ENCODE results near the gene FAM53C.
A peak's percentile ranks its signal among the peaks of the same experiment; 100 is the strongest.
"Not testable (repeated sequence)": the region's sequence is repeated elsewhere in the genome, so short reads cannot be mapped to it uniquely, and the experiment has no call there.

The FAM53C gene

DNA sequence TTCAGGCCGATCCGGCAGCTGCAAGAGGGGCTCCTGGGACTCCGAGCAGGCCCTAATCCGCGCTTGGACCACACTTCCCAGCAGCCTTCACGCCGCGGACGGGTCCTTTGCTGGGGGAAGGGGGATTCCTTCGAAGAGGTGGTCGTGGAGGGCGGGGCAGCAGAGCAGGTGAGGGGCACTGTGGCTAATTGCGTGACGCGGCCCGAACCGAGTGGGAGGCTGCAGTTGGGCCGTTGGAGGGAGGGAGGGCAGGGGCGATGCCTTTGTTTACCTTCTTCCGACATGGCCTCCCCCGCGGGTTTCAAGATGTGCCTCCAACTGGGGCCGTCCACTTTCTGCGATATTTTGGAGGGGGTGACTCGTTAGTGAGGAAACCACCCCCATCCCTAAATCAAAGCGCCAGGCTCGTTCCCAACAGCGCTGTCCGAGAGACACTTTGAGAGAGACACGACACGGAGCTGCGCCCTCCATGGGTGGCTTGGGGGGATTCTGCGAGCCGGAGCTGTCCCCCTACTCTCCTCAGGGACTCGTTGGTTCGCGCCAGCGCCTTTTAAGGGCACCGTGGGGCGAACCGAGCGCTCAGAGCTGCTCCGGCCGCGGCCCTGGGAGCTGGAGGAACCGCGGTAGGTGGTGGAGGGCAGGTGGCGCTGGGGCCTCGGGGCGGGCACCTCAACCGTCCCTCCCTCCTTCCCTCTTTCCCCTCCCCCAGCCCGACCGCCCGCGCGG is at the start of gene FAM53C:
TSS of gene FAM53C (plus strand) at position 582 of the 726 bp plus-strand sequence. CDS start 3,070 bp downstream, outside the sequence.
- peak; percentile 90 for DNase-seq

DNA sequence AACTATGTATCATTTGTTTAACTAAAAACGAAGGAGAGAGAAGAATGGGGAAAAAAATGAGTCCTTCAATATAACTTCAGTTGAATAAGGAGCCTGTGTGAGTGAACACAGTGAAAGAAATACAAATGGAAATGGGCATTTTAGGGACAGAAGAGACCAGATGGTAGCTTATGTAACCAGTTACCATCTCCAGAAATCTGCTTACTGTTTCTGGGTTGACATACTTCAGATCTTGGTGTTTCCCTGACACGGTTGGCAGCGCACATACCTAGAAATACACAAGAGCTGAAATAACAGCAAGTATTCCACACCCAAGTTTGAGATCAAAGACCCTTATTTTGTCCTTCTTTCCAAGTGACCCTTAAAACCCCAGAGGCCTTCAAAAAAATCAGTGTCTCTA is 48.8 kb upstream of the FAM53C start:
- no peak for DNase-seq

DNA sequence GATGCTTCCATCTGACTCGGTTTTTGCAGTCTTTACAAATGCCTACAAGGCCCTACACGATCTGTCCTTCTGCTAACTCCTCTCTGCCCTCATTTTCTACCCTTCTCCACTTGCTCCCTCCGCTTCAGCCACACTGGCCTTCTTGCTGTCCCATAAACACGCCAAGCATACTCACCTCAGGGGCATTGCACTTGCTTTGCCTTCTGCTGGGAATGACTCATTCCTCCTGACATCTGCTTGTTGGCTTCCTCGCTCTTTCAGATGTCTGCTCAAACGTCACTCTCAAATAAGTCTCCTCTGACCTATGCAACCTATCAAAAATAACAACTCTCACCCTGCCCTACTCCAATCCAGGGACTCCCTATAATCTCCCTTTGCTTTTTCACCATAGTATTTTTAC is 34.7 kb upstream of the FAM53C start:
- no peak for DNase-seq

DNA sequence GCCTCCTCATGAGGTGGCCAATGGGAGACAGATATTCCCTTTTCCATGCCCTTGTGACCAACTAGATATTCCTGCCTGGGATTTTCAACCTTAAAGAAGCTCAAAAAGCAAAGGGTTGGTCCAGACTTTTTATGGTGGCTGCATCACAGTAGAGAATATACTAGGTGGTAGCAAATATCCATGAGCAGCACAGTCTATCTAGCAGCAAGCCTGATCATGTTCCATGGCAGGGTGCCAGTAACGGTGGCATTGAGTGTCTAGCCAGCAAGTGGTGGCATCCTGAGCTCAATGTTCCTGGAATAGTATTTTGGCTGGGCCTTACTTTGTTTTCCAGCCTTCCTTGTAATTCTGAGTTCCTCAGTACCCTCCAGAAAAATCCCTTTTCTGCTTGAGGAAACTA is 32.3 kb upstream of the FAM53C start:
- DNase-seq: no peak

DNA sequence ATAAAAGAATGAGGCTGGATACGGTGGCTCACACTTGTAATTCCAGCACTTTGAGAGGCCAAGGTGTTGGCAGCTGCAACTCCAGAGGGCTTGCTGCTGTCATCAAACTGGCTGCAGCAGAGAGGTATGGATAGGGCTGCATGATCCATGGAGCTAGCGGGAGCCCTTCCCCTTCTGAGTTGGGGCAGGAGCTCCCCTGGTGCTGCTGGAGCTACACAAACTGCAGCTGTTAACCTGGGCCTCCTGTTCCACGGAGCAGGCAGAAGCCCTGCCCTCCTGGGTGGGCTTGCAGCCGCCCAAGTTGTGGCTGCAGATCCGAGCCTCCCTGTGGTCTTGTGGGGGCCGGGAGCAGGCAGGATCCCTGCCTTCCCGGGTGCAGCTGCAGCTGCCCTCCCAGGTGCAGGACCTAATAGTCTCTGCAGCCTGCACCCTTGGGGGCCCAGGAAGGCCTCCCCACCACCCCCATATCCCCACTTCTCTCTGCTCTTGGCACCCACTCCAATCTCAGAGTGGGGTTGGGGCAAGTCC is 22.3 kb upstream of the FAM53C start:
- DNase-seq: no peak

DNA sequence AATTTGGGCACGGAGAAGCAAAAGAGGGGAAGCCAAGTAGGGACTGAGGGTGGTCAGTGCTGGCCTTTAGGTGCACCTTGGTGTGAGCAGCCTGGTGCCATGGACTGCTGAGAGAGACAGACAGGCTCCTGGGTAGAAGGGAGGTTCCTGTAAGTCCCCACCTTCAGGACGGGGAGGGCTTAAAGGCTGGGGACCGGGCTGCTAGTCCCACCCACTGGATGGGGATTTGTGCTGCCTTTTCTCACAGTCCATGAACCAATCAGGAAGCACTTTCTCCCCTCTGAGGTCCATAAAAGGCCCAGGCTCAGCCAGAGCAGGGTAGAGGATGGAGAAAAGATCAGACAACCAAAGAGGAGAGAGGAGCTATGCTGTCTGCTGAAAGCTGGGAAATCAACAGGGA is 21.7 kb upstream of the FAM53C start:
- DNase-seq: no peak

DNA sequence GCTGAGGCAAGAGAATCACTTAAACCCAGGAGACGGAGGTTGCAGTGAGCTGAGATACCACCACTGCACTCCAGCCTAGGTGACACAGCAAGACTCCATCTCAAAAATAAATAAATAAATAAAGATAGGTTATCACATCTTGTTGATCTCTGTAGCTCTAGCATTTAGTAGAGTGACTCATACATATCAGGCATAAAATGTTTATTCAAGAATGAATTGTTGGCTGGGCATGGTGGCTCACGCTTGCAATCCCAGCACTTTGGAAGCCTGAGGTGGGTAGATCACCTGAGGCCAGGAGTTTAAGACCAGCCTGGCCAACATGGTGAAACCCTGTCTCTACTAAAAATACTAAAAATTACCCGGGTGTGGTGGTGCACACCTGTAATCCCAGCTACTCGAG is 19.9 kb upstream of the FAM53C start:
- not testable (repeated sequence) for DNase-seq

DNA sequence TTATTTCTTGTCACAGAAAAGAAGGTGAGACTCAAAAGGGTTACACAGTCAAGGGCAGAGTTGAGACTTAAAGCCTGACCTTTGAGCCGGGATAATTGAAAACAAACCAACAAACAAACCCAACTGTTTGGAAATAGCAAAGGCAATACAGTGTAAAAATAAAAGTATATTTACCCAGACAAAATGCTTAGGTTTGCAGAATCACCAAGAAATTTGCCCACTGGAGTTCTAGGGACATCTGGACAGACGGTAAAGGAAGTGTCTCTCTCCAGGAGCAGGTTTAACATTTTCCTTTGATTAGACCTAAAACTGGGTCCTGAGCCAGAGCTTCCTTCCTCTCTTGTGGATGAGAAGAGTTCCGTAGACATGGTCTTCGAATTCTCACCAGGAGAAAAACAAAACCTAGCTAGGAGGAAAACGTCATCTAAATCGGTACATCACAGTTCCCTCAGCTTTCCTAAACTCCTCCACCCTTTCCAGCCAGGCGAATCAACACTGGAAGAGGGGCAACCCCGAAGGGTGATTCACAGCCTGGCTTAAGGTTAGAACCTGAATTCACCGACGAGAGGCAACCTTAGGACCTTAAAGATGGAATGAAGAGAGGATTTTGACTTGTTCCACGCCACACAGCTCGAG is 7.1 kb upstream of the FAM53C start:
- no peak for DNase-seq

DNA sequence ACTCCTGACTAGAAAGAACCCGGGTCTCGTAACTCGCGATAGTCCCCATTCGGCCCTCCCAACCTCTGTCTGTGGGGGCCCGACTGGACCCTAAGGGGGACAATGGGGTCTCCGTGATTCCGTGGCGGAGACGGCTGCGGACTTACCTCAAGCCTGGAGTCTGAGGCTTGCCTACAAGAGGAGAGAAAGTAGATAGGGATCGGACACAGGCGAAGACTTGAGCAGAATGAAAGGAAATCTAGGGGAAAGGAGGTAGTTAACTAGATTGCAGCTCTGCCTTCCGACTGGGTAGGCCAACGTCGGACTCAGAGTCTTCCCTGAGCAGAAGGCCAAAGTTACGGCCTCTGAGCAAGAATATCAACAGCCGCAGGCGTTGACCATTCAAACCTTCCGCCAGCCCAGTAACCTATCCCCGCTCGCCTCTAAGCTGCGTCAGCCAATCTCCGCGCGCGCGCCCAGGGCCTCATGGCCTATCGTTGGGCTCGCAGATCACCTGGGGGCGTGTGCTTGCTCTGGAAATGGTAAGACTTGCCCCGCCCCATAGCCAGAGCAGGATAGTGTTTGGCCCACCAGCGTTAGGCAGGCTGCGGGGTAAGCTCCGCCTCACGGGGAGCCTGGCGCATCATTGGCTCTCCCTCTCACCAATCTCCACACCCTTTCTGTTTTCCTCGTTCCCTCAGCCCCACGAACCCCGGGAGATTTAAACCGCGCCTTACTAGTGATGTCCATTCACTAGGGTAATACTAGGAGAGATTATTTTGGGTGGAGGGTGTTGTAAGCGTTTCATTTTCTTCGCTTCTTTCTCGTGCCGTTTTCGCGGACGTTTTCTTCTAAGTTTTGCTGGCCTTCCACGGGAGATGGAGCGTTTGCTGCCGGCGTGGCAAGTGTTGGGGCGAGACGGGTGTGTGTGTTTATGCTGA is 6.4 kb upstream of the FAM53C start, which contains the start of gene CDC25C:
TSS of gene CDC25C (minus strand) at position 356 of the 920 bp plus-strand sequence. CDS start 624 bp downstream, outside the sequence.
- DNase-seq: peak; percentile 99

DNA sequence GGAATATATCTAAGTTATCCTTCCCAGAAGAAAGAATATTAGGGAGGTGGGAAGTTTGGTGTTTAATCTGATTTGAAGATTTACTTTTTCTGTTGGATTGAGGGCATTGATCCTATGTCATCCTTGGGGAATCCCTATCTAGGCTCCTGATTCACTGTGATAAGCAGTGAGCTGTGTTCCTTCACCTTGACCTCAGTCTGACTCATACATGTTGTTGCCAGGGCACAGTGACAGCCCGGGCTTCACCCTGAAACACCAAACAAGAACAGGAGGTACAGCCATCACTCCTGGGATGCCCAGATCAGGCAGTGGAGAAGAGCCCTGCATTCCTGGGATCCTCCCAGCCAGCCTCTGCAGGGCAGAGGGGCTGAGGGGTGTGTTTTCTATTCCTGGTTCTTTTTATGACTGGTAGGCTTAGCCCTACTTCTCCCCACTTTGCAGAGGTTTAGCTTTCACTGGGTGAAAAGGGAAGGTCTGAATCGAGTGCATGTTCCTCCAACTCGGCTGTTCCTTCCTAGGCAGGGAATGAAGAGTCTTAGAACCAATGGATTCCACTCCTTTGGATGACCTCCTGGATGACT is 3.1 kb upstream of the FAM53C start:
- no peak for DNase-seq

DNA sequence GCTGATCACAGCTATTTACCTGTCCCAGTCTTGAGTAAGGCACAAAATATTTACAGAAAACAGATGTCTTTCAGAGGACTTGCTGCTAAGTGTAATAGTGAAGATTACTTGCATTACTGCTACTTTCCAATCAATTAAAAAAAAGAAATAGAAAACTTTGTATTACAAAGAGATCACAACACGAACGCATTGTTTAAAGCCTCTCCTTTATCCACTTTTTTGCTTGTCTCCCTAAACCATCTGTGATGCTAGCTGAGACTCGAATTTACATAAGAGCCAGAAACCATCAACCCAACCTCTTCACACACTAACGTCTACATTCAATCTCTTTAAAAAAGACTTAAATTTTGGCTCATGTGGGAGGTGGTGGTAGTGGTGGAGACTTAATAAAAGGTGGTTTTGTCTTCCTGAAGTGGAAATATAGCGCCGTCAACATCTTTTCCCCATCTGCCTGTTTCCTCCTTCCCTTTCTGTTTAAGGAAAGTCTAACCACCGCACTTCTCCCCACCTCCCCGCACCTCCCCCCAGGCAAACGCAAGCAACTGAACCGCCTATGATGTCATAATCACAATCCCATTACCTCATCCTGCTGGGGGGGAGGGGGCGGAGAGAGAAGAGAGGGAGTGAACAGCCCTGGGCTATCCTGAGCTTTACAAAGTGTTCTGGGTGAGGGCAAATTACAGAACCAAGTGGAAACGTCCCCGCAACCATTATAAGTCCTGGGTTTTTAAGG is 948 bp upstream of the FAM53C start:
- DNase-seq: peak; percentile 85

DNA sequence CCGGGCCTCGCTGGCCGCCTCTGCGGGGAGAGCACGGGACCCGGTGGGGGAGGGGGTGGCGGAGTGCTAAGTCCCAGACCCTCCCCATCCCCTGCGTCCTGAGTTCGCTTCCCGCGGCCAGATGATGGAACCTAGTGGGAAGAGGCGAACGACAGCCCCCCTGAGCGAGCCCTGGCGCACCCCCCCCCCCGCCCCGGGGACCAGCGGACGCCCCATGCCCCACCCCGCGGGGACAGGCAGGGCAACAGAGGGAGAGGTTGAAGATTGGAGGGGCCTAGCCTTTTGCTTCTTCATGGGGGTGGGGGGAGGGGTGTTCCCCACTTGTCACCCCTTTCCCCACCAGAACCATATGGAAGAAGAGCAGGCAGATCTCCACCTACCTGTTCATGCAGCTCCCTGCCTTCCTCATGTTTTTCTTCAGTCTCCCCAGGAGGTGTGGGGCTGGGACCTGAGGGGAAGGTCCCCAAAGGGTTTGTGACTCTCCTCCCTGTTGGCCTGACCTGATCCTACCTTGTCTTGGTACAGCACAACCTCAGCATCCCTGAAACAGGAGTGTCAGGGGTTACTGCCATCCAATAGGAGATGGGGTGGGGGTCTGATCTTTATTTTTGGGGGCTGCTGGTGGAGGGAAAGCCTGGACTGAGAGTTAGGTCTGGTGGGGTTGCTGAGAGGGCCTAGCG is 485 bp downstream of the FAM53C start:
- DNase-seq: no peak

DNA sequence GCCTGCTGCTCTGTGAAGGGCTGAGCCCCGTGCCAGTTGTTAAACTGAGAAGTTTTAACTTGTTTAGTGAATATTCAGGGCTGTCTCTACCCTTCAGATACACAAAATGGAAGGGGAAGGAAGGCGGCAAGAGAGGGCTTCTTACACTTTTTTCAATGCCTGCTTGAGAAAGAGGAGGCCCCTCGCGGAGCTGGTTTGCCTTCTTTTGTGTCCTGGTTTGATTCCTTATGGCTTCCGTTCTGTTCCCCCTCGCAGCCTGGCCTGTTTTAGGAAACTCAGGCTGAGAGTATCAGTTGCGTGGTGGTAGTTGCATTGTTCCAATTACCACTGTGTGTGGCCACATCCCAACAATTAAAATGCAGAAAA is 1.0 kb downstream of the FAM53C start:
- DNase-seq: peak; percentile 19

DNA sequence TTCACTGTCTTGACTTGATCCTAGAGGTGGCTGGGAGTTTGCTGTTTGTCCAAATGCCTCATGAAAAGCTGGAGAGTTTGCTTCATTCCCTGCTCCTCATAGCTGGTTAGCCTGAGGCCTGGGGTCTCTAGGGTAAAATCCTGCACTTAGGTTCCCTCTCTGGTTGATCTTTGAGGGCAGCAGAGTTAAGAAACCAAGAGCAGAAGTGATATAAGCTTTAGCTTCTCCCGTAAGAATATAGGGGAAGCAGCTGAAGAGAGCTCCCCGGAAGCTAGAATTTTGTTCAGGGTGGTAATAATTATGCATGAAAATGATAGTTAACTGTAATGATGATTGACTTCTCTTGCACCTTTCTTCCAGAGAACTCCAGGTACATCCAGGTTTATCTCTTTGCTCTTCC is 1.4 kb downstream of the FAM53C start:
- no peak for DNase-seq

DNA sequence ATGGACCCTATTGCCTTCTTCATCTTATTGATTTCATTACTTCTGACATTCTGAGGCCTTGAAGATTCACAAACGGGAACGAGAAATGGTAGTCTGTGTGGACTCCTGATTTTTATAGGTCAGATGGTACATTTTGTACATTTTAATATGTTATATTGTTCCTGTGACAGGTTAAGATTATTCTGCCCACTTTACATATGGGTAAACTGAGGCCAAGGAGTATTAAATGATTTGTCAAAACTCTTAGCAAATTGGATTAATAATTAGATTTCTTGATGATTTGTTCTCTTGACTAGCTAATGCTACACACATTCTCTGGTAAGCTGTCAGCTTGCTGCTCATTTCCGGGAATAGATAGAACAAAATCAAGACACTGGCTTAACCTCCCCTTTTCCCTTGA is 1.9 kb downstream of the FAM53C start:
- no peak for DNase-seq

DNA sequence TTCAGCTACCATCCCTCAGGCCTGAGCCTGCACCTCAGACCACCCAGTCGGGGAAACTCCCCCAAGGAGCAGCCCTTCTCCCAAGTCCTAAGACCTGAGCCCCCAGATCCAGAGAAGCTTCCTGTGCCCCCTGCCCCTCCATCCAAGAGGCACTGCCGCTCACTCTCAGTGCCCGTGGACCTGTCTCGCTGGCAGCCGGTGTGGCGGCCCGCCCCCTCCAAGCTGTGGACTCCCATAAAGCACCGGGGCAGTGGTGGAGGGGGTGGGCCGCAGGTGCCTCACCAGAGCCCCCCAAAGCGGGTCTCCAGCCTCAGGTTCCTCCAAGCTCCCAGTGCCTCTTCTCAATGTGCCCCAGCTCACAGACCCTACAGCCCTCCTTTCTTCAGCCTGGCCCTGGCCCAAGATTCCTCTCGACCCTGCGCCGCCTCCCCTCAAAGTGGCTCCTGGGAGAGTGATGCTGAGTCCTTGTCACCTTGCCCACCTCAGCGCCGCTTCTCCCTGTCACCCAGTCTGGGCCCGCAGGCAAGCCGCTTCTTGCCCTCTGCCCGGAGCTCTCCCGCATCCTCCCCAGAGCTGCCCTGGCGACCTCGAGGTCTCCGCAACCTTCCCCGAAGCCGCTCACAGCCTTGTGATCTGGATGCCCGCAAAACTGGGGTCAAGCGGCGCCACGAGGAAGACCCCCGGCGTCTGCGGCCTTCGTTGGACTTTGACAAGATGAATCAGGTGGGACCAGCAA is 7.0 kb downstream of the FAM53C start:
- DNase-seq: no peak

DNA sequence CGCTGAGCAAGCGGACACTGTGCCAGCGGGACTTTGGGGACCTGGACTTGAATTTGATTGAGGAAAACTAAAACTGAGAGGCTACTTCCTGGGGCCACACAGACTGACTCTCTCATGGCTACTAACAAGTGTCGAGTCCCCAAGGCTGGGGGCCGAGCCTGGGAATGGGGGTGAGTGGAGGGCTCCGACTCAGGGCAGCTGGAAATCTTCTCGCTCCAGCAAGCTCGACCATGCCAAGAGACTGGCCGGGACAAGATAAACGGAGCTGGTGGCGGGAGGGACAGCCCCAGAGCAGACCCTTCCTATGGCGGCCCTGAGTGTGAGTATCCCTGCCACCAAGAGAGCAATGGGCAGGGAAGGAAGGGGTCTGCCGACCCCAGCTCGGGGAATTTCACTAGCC is 8.8 kb downstream of the FAM53C start:
- no peak for DNase-seq

DNA sequence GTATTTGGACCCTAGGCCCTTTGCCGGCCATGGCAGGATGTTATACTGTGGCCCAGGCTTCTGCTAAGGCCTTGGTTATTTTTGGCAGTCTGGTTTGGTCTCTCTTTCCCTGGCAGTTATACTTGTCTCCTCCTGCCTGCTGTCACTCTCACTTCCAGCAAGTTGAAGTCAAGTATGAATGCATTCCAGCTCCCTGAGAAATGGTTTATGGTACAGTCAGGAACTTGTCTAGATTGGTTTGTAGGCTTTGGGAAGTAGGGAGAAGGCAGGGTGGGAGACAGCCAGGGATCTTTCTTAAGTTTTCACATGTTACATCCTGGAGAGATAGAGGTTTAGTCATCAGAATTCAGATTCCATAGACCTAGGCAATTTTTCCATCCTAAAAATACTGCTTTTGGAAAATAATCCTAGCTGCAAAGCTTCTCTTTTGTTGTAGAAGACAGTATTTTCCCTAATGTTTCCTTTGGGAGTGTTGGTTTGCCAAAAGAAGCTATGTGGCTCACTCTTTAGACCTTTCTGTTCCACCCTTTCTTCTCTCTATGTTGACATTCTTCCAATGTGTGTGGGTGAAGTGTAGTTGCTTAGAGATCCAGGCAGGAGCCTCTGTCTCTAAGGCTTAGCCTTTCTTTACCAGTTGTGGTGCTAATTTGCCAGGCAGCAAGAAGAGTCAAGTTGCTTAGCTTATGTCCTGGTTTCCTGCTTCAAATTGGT is 11.9 kb downstream of the FAM53C start:
- peak; percentile 60 for DNase-seq

DNA sequence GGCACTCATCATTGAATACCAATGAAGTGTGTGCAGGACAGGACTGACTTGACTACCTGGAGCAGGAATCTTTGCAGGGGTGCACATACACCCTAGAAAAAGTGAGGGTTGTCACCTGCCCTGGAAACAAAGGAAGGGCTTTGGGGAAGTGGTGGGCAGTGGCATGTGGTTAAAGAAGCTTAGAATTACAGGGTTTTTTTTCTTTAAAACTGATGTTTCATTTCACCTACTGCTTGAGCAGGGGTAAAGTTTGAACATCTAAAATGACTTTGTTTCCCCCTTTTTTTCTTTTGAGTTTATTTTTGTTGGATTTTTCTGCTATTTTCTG is 12.5 kb downstream of the FAM53C start:
- no peak for DNase-seq

DNA sequence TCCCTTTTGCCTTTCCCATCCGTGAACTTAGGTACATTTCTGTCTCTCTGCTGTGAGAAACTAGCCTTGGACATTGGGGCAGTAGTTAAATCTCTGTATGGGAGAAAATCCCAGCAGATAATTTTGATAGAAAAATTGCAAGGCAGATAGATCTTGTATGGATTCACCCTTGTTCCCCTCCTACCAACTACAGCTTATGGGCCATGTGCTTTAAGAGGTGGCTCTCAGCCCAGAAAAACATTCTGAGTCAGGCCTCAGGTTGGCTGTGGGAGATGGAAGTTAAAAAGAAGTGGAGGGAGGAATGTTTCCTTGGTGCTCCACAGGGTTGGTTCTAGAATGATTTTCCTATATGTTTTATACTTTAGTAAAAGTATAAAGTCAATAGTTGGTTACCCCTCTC is 13.0 kb downstream of the FAM53C start:
- DNase-seq: peak; percentile 76

All from fibroblast of upper back skin (primary cell).